Astrocyte of the hippocampus (primary cell): ENCODE results near the gene TRPC1.

ENCODE experiments used
- DNase-seq: peaks from one replicate; pipeline ENCODE4 v3.0.0; 2011; ENCODE audit warnings: low read depth, low spot score

Gene TRPC1

GRCh38 chr3:142839831-142840230, 116.0 kb downstream of the TRPC1 start:
- no peak for DNase-seq

- DNase-seq, result peak; percentile 36
Observed at GRCh38 chr3:142844339-142844977, 120.6 kb downstream of the TRPC1 start.

- no peak for DNase-seq
Observed at GRCh38 chr3:142846779-142847577, 123.1 kb downstream of the TRPC1 start.

GRCh38 chr3:142849148-142849547, 125.3 kb downstream of the TRPC1 start:
- DNase-seq, result no peak

GRCh38 chr3:142850395-142851023, 126.7 kb downstream of the TRPC1 start:
- DNase-seq, result peak; percentile 77

- no peak for DNase-seq
Observed at GRCh38 chr3:142852009-142852408, 128.2 kb downstream of the TRPC1 start.

GRCh38 chr3:142853270-142854168, 129.7 kb downstream of the TRPC1 start:
- peak; percentile 71 for DNase-seq

GRCh38 chr3:142857056-142857455, 133.2 kb downstream of the TRPC1 start:
- peak; percentile 20 for DNase-seq
